GM21515 (cell line): ENCODE measurements around the gene FBXO2.
"Not testable (repeated sequence)": the region's sequence is repeated elsewhere in the genome, so short reads cannot be mapped to it uniquely, and the experiment has no call there.

ENCODE experiments used
- ATAC-seq: cut with Tn5 transposase; IDR thresholded peaks from one replicate; pipeline ENCODE4 v1.9.1; 2021; ENCODE audit not compliant: unreplicated experiment

The FBXO2 gene

GRCh38 chr1:11629184-11630016 lies 24.8 kb downstream of the FBXO2 start:
- no peak for ATAC-seq

GRCh38 chr1:11628767-11629166 lies 25.5 kb downstream of the FBXO2 start:
- no peak for ATAC-seq

- ATAC-seq, result no peak
Observed at GRCh38 chr1:11626551-11626950, 27.7 kb downstream of the FBXO2 start.

DNA sequence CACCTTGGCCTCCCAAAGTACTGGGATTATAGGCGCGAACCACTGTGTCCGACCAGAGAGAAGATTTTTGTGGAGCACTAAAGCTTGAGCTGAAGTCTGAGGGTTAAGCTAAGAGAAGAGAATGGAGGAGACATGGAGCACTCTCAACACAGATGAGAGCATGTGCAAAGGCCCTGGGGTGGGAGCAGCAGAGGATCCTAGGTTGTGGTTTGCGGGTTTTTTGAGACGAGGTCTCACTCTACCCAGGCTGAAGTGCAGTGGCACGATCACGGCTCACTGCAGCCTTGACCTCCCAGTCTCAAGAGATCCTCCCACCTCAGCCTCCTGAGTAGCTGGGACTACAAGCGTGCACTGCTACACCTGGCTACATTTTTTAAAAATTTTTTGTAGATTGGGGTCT lies 30.5 kb downstream of the FBXO2 start:
- no peak for ATAC-seq

- no peak for ATAC-seq
Observed at GRCh38 chr1:11622398-11622797, 31.8 kb downstream of the FBXO2 start.

- no peak for ATAC-seq
Observed at GRCh38 chr1:11620924-11621323, 33.3 kb downstream of the FBXO2 start.

DNA sequence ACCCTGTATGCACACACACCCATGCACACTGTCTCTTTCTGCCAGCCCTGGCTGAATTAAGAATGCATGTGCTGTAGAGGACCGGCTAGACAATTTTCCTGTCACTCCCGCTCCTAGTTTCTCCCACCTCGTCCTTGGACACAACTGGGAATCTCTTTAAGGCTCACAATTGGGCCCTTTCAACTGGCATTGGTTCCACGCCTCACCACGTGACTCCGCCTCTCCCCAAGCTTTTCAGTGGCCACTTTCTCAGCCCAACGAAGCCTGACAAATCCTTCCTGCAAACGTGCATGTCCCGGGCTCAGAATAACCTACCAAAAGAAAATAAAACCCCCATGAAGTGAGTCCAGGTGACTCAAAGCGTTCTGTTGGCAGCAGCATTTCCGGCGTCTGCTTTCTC lies 33.8 kb downstream of the FBXO2 start:
- ATAC-seq, result no peak

DNA sequence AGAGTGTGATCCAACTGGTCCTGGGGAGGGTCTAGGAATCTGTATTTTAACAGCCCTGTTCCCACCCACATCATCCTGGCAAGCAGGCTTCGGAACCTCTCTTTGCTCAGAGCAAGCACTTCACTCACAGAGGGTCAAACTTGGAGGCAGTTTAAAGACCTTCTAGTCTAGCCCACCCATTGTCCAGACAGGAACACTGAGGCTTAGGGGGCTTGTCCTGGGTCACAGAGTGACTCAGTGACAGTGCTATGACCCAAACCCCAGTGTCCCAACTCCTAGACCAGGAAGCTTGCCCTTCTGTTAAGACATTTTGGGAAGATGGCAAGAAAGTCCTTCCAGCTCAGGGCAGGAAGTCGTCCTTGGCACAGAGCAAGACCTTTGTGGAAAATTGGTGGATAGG lies 36.5 kb downstream of the FBXO2 start:
- ATAC-seq, result no peak

DNA sequence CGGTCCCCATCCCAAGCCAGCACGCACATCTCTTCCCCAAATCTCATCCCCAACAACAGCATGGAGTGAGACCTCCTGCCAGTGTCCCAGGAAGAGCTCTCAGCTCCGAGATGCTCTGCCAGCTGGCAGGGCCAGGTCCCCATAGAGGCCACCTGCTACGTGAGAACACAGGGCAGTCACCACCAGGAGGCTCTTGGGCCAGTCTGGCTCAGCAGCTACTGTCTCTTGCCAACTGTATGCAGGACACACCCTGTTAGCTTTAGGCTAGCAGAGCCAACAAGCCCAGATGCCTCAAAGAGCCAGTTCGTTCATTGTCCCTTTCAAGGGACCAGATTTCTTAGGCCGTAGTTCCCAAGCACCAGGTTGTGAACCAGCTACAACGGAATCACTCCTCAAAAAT lies 36.9 kb downstream of the FBXO2 start:
- no peak for ATAC-seq

GRCh38 chr1:11616766-11617165 lies 37.5 kb downstream of the FBXO2 start:
- no peak for ATAC-seq

- ATAC-seq, result no peak
Observed at GRCh38 chr1:11615090-11615489, 39.1 kb downstream of the FBXO2 start.

GRCh38 chr1:11613347-11613746 lies 40.9 kb downstream of the FBXO2 start:
- ATAC-seq, result no peak

- no peak for ATAC-seq
Observed at GRCh38 chr1:11611638-11612327, 42.4 kb downstream of the FBXO2 start.

- no peak for ATAC-seq
Observed at GRCh38 chr1:11610629-11611180, 43.5 kb downstream of the FBXO2 start.

- ATAC-seq, result not testable (repeated sequence)
Observed at GRCh38 chr1:11609378-11609777, 44.9 kb downstream of the FBXO2 start.

GRCh38 chr1:11608596-11609130 lies 45.6 kb downstream of the FBXO2 start:
- ATAC-seq, result not testable (repeated sequence)

DNA sequence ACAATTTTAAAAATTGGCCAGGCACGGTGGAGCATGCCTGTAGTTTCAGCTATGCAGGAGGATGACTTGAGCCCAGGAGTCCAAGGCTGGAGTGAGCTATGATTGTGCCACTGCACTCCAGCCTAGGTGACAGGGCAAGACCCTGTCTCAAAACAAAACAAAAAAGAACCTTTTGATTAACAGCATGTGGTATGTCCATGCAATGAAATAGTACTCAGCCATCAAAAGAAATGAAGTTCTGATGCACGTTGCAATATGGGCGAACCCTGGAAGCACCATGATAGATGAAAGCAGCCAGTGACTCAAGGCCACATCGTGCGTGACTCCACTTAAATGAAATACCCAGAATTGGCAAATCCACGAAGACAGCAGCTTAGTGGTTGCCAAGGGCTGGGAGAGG lies 47.5 kb downstream of the FBXO2 start:
- no peak for ATAC-seq

- ATAC-seq, result no peak
Observed at GRCh38 chr1:11602981-11603380, 51.2 kb downstream of the FBXO2 start.

DNA sequence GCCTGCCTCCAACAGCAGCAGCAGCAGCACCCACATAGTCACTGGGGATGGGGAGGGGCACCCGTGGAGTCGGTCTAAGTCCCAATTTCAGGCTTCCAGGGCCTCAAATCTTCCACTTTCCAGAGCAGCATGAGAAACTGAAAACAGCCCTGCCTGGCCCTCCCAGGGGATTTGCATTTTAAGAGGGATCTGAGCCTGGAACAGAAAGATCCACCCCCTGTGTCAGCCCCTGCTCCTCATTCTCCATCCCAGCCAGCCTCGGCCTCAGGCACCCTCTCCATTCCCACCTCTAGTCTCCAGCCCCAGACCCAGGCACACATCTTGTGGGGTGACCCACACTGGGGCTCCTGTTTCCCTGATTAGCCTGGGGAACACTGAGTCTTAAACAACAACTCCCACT lies 51.8 kb downstream of the FBXO2 start:
- ATAC-seq, result no peak

DNA sequence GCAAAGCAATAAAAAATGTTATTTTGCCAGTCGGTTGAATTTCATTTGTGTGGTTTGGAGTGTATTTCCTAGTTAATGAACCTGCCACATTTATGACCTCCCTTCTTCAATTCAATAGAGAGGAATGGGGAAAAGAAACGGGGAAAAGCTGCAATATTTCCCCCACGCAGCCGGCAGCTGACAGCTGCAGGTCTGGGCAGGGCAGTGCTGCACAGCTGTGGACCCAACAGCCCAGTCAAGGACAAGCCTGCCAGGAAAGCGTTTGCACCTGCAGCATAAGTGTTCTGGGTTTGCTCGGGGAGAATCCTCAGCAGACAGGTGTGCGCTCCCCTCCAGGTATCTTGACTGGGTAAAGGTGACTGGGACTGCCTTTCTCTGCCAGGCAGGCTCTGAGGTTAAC lies 53.4 kb downstream of the FBXO2 start:
- no peak for ATAC-seq

GRCh38 chr1:11599891-11600576 lies 54.2 kb downstream of the FBXO2 start:
- ATAC-seq, result no peak
